IPS DF 6.9 (cell line): ENCODE data around the gene B3GNT8.
A peak's percentile ranks its signal among the peaks of the same experiment; 100 is the strongest.

Source experiments
- DNase-seq: peaks from one replicate; pipeline ENCODE4 v3.0.0-alpha.2; 2013; ENCODE audit warnings: low read depth, low spot score
- H3K27ac ChIP-seq: one replicate; pipeline ENCODE4 v1.5.1; 2013; ENCODE audit warnings: low read length, control low read depth
- H3K27me3 ChIP-seq: 2 replicates; pipeline ENCODE4 v1.6.1; 2013; ENCODE audit warnings: mild to moderate bottlenecking, low read length; ENCODE audit not compliant: control insufficient read depth, insufficient read depth
- H3K36me3 ChIP-seq: 2 replicates; pipeline ENCODE4 v1.6.1; 2013; ENCODE audit warnings: low read length; ENCODE audit not compliant: control insufficient read depth, insufficient read depth
- H3K4me1 ChIP-seq: 2 replicates; pipeline ENCODE4 v1.6.1; 2013; ENCODE audit warnings: low read length; ENCODE audit not compliant: control insufficient read depth, insufficient read depth
- H3K4me3 ChIP-seq: 2 replicates; pipeline ENCODE4 v1.5.1; 2013; ENCODE audit warnings: mild to moderate bottlenecking, low read length
- H3K9me3 ChIP-seq: 2 replicates; pipeline ENCODE4 v1.6.1; 2013; ENCODE audit warnings: low read length, inconsistent platforms; ENCODE audit not compliant: control insufficient read depth, insufficient read depth
- WGBS: extraction: QIAGEN DNeasy Blood & Tissue Kit; methylation state at CpG from one replicate; pipeline ENCODE4 v1.1.7; 2013; ENCODE audit warnings: mixed read lengths, missing lambda C conversion rate; ENCODE audit not compliant: insufficient read length, insufficient coverage; 5-methylcytosine and 5-hydroxymethylcytosine counted together

B3GNT8 gene

DNA sequence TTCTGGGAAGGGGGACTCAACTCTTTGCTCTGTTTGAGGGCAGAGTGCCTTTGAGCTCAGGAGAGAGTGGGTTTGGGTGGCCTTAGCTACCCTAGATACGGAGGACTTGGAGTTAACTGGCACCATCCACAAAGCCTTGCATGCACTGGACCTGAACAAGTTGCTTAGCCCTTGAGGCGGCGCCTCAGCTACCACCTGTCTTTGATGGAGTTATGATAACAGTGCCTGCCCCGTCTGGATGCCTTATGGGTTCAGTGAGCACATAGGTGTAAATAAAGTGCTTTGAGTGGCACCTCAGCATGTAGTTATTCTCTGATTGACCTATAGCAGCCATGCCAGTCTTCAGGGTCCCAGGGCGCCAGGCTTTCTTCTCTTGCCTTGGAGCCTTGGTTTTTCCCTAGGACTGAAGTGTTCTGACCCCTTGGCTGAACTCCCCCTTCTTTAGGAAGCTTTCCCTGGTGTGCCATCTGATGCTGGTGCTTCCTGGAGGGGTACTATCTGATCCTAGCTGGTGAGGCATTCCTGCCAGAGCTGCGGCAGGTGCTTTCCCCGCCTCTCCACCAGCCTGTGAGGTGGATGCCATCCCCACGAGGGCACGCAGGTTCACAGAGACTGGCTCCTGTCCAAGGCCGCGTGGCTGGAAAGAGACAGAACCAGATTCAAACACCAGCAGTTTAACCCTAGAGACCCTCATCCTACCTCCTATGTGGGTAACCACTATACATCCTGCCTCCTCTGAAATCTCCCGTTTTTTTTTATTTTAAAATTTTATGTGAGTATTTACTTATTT, 23.8 kb downstream of the B3GNT8 start:
- Histone ChIP-seq H3K27ac (no peak overlapping the region), H3K36me3 (no peaks in the 10 kb centered on the region; the same call in 1 of the 2 replicates), H3K4me1 (peaks cover 3% of the 10 kb centered on the region; the same call in 1 of the 2 replicates), H3K27me3 (no peaks in the 10 kb centered on the region), H3K4me3 (no peak overlapping the region), H3K9me3 (no peaks in the 10 kb centered on the region)
- no peak for DNase-seq
- no CpG with 5 or more reads among the region's 12 CpGs for WGBS

- DNase-seq = no peak
- WGBS = no CpG with 5 or more reads among the region's 3 CpGs
- H3K27me3 ChIP-seq = no peaks in the 10 kb centered on the region
- no peaks in the 10 kb centered on the region for H3K9me3 ChIP-seq
- H3K27ac ChIP-seq = no peak overlapping the region
- no peak overlapping the region for H3K4me3 ChIP-seq
- no peaks in the 10 kb centered on the region; the same call in 1 of the 2 replicates for H3K36me3 ChIP-seq
- H3K4me1 ChIP-seq = peaks cover 3% of the 10 kb centered on the region; the same call in 1 of the 2 replicates
These were observed 25.2 kb downstream of the B3GNT8 start for GRCh38 chr19:41402010-41402409.

- H3K27ac ChIP-seq = no peak overlapping the region
- H3K27me3 ChIP-seq = no peaks in the 10 kb centered on the region
- no CpG with 5 or more reads among the region's 4 CpGs for WGBS
- no peak for DNase-seq
- H3K36me3 ChIP-seq = no peaks in the 10 kb centered on the region; the same call in 1 of the 2 replicates
- H3K4me3 ChIP-seq = no peak overlapping the region
- peaks cover 3% of the 10 kb centered on the region; the same call in 1 of the 2 replicates for H3K4me1 ChIP-seq
- no peaks in the 10 kb centered on the region for H3K9me3 ChIP-seq
These were observed 25.7 kb downstream of the B3GNT8 start for GRCh38 chr19:41401483-41401882.

GRCh38 chr19:41399525-41399924, 27.6 kb downstream of the B3GNT8 start:
- no peak overlapping the region for H3K27ac ChIP-seq
- no CpG with 5 or more reads among the region's 2 CpGs for WGBS
- H3K4me3 ChIP-seq = no peak overlapping the region
- no peak for DNase-seq
- H3K27me3 ChIP-seq = no peaks in the 10 kb centered on the region
- H3K36me3 ChIP-seq = no peaks in the 10 kb centered on the region; the same call in 1 of the 2 replicates
- no peaks in the 10 kb centered on the region for H3K9me3 ChIP-seq
- peaks cover 3% of the 10 kb centered on the region; the same call in 1 of the 2 replicates for H3K4me1 ChIP-seq

- no peak for DNase-seq
These were observed 28.1 kb downstream of the B3GNT8 start for GRCh38 chr19:41399091-41399490.

GRCh38 chr19:41398598-41398997, 28.6 kb downstream of the B3GNT8 start:
- Histone ChIP-seq H3K36me3 (no peaks in the 10 kb centered on the region; the same call in 1 of the 2 replicates), H3K4me1 (peaks cover 3% of the 10 kb centered on the region; the same call in 1 of the 2 replicates), H3K27ac (no peak overlapping the region), H3K9me3 (no peaks in the 10 kb centered on the region), H3K27me3 (no peaks in the 10 kb centered on the region), H3K4me3 (peak overlapping the region; percentile 94; the same call in 1 of the 2 replicates)
- DNase-seq = no peak
- no CpG with 5 or more reads among the region's 3 CpGs for WGBS

More at GRCh38 chr19:41399091-41399490, 28.1 kb downstream of the B3GNT8 start:
- Histone ChIP-seq H3K9me3 (no peaks in the 10 kb centered on the region), H3K4me3 (no peak overlapping the region), H3K27ac (no peak overlapping the region), H3K27me3 (no peaks in the 10 kb centered on the region), H3K36me3 (no peaks in the 10 kb centered on the region; the same call in 1 of the 2 replicates), H3K4me1 (peaks cover 3% of the 10 kb centered on the region; the same call in 1 of the 2 replicates)
- no CpG with 5 or more reads among the region's 3 CpGs for WGBS

DNA sequence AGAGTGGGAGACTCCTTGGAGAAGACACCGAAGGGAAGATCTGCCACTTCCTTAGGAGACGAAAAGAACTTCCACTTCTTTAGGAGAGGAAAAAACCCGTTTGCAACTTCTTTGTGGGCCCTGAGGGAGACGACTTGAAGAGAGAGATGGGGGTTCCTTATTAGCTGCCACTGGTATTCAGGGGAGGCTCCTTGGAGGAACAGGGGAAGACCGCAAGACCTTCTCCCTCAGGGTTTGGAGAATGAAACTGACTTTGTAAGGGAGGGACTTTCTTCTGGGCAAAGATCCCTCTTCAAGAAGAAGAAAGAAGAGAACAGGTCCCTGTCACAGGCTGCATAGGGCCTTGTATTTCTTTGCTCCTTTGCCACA, 29.1 kb downstream of the B3GNT8 start:
- peak overlapping the region; percentile 94 for H3K4me3 ChIP-seq
- no peak overlapping the region for H3K27ac ChIP-seq
- WGBS = no CpG with 5 or more reads among the region's 5 CpGs

GRCh38 chr19:41397086-41398049, 29.8 kb downstream of the B3GNT8 start, which contains the start of the genes BCKDHA and EXOSC5:
Gene BCKDHA (plus strand): TSS chr19:41397818. CDS start chr19:41397828, 10 bp downstream.
Gene EXOSC5 (minus strand): TSS chr19:41397359. CDS start chr19:41397328, 31 bp downstream.
- Histone ChIP-seq H3K27ac (no peak within 1 kb of the TSS), H3K9me3 (no peaks in the 10 kb centered on the region), H3K36me3 (no peaks in the 10 kb centered on the region), H3K4me1 (peaks cover 3% of the 10 kb centered on the region; the same call in 1 of the 2 replicates), H3K27me3 (no peaks in the 10 kb centered on the region), H3K4me3 (peak within 1 kb of the TSS; percentile 94)
- no CpG with 5 or more reads among the region's 50 CpGs for WGBS
- peak; percentile 100 for DNase-seq

More for the DNA sequence above, 29.1 kb downstream of the B3GNT8 start:
- no peaks in the 10 kb centered on the region for H3K9me3 ChIP-seq
- H3K27me3 ChIP-seq = no peaks in the 10 kb centered on the region
- no peak for DNase-seq
- H3K4me1 ChIP-seq = peaks cover 3% of the 10 kb centered on the region; the same call in 1 of the 2 replicates
- no peaks in the 10 kb centered on the region; the same call in 1 of the 2 replicates for H3K36me3 ChIP-seq

DNA sequence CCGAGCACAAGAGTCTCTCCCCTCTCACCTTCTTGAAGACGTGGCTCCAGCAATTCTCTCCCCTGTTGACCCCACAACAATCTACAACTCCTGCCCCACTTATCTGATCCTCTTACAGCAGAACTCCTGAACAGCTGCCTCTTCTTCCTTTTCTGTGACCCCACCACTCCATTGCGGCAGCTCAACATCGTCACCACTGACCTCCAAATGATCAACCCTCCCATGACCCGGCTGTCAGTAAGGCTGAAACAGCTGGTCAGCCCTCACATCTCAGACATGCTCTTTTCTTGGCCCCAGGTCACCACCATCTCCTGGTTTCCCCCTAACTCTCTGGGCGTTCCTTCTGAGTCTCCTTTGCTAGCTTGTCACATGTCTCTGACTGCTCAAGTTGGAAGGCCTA, 31.8 kb downstream of the B3GNT8 start:
- Histone ChIP-seq H3K27ac (no peak overlapping the region), H3K27me3 (no peaks in the 10 kb centered on the region), H3K36me3 (peaks cover 9% of the 10 kb centered on the region; the same call in 1 of the 2 replicates), H3K4me1 (peaks cover 3% of the 10 kb centered on the region; the same call in 1 of the 2 replicates), H3K9me3 (no peaks in the 10 kb centered on the region), H3K4me3 (no peak overlapping the region)
- no CpG with 5 or more reads among the region's 6 CpGs for WGBS
- no peak for DNase-seq

- no peaks in the 10 kb centered on the region for H3K9me3 ChIP-seq
- no peaks in the 10 kb centered on the region for H3K27me3 ChIP-seq
- WGBS = no CpG with 5 or more reads among the region's 12 CpGs
- DNase-seq = no peak
- no peak overlapping the region for H3K27ac ChIP-seq
- H3K4me3 ChIP-seq = no peak overlapping the region
- H3K4me1 ChIP-seq = no peaks in the 10 kb centered on the region
- H3K36me3 ChIP-seq = peaks cover 12% of the 10 kb centered on the region; the same call in 1 of the 2 replicates
These were observed 34.4 kb downstream of the B3GNT8 start for GRCh38 chr19:41392775-41393174.
